DND-41 (cell line): Measurements from ENCODE around the gene ADAMTSL5.

ENCODE experiments used
- CTCF ChIP-seq: IDR thresholded peaks from 2 replicates; pipeline ENCODE4 v1.5.1; 2012; ENCODE audit warnings: borderline replicate concordance, low read length, moderate library complexity, mild to moderate bottlenecking; ENCODE audit not compliant: poor library complexity, severe bottlenecking; ENCODE audit errors: extremely low read depth
- EZH2 ChIP-seq: IDR thresholded peaks from 3 replicates; pipeline ENCODE4 v1.6.1; 2012; ENCODE audit warnings: borderline replicate concordance, low read depth, mild to moderate bottlenecking, moderate library complexity, low read length, inconsistent platforms; ENCODE audit not compliant: severe bottlenecking

- TF ChIP-seq CTCF, result no peak
- TF ChIP-seq EZH2, result no peak
Measured at GRCh38 chr19:1474765-1475351, 38.0 kb downstream of the ADAMTSL5 start.
